Hepatocyte (in vitro differentiated cells): ENCODE measurements around the gene TMCC1. TPM values are rescaled to one million over a fixed set of nuclear protein-coding genes. Genes with fewer than 3 reads are reported as not detected.
"Not testable (repeated sequence)": the region's sequence is repeated elsewhere in the genome, so short reads cannot be mapped to it uniquely, and the experiment has no call there.

ENCODE experiments used
- DNase-seq: peaks from one replicate; pipeline ENCODE4 v3.0.0-alpha.2; 2016; ENCODE audit warnings: low spot score
- H2AFZ ChIP-seq: fragments of 200-600 bp; sonication (generic); 2 replicates; pipeline ENCODE4 v1.6.0; 2016; ENCODE audit warnings: antibody characterized with exemption, mild to moderate bottlenecking
- H3K27ac ChIP-seq: fragments of 200-600 bp; sonication (generic); 2 replicates; pipeline ENCODE4 v1.5.1; 2016; ENCODE audit warnings: mild to moderate bottlenecking
- H3K27me3 ChIP-seq: fragments of 200-600 bp; sonication (generic); 2 replicates; pipeline ENCODE4 v1.6.1; 2016
- H3K36me3 ChIP-seq: fragments of 200-600 bp; sonication (generic); replicated peaks from 2 replicates; pipeline ENCODE4 v1.5.1; 2016; ENCODE audit warnings: low read depth; ENCODE audit not compliant: insufficient read depth
- H3K4me1 ChIP-seq: fragments of 200-600 bp; sonication (generic); 2 replicates; pipeline ENCODE4 v1.5.1; 2016; ENCODE audit warnings: mild to moderate bottlenecking, moderate library complexity; ENCODE audit not compliant: insufficient read depth
- H3K4me2 ChIP-seq: fragments of 200-600 bp; sonication (generic); 2 replicates; pipeline ENCODE4 v1.6.0; 2016
- H3K4me3 ChIP-seq: fragments of 200-600 bp; sonication (generic); 2 replicates; pipeline ENCODE4 v1.5.1; 2016; ENCODE audit warnings: mild to moderate bottlenecking
- H3K79me2 ChIP-seq: fragments of 200-600 bp; sonication (generic); 2 replicates; pipeline ENCODE4 v1.6.0; 2017; ENCODE audit warnings: mild to moderate bottlenecking
- H3K9me2 ChIP-seq: fragments of 200-600 bp; sonication (generic); replicated peaks from 2 replicates; pipeline ENCODE4 v1.6.0; 2017; ENCODE audit warnings: mild to moderate bottlenecking; ENCODE audit not compliant: insufficient read depth
- H3K9me3 ChIP-seq: fragments of 200-600 bp; sonication (generic); 2 replicates; pipeline ENCODE4 v1.5.1; 2016; ENCODE audit warnings: low read depth, mild to moderate bottlenecking
- H4K20me1 ChIP-seq: fragments of 200-600 bp; sonication (generic); 2 replicates; pipeline ENCODE4 v1.6.0; 2016; ENCODE audit warnings: mild to moderate bottlenecking; ENCODE audit not compliant: insufficient read depth, poor library complexity, severe bottlenecking
- CTCF ChIP-seq: fragments of 200-600 bp; sonication (generic); IDR thresholded peaks from 2 replicates; pipeline ENCODE4 v1.5.1; 2016; ENCODE audit warnings: antibody characterized with exemption, mild to moderate bottlenecking; ENCODE audit not compliant: poor library complexity
- EZH2 ChIP-seq: fragments of 200-600 bp; sonication (generic); IDR thresholded peaks from 2 replicates; pipeline ENCODE4 v1.6.1; 2016; ENCODE audit warnings: antibody characterized with exemption, mild to moderate bottlenecking, borderline replicate concordance
- EZH2phosphoT487 ChIP-seq: fragments of 200-600 bp; sonication (generic); IDR thresholded peaks from one replicate; pipeline ENCODE4 v1.6.1; 2018; ENCODE audit warnings: antibody characterized with exemption, mild to moderate bottlenecking, low read depth, moderate library complexity; ENCODE audit not compliant: unreplicated experiment, severe bottlenecking
- WGBS: methylation state at CpG from one replicate; pipeline ENCODE4 v1.1.6; 2016; ENCODE audit warnings: low lambda C conversion rate; ENCODE audit errors: missing lambda C conversion rate; 5-methylcytosine and 5-hydroxymethylcytosine counted together
- polyA plus RNA-seq: library from polyadenylated mRNA; unstranded; fragments of >200 nt; fragmentation: Nextera tagmentation; extraction: Ambion mirVana; gene quantifications from 2 replicates; pipeline ENCODE4 v1.2.1, GENCODE V29; 2016
- total RNA-seq: library from RNA; depleted of rRNA; stranded (reverse); fragments of >200 nt; gene quantifications from 2 replicates; pipeline ENCODE4 v1.2.3, GENCODE V29; 2014

TMCC1 gene
- total and polyA plus RNA-seq, 2 experiments from 2014 or later, result 7.0 to 17.3 TPM

- 100% methylated on average over 1 of the region's 1 CpG for WGBS
- no peaks in the 10 kb centered on the region for H3K4me1 ChIP-seq
These were observed 35.6 kb downstream of the TMCC1 start for GRCh38 chr3:129857899-129858298.

GRCh38 chr3:129856790-129857189 lies 36.7 kb downstream of the TMCC1 start:
- H3K27me3 ChIP-seq, H3K9me3 ChIP-seq, H2AFZ ChIP-seq, H3K36me3 ChIP-seq, H3K9me2 ChIP-seq, H3K4me3 ChIP-seq, H3K27ac ChIP-seq, H3K4me1 ChIP-seq, DNase-seq, H4K20me1 ChIP-seq, H3K4me2 ChIP-seq: not testable (repeated sequence)
- H3K79me2 ChIP-seq, result peaks cover 73% of the 10 kb centered on the region
- 71% methylated on average over 5 of the region's 5 CpGs for WGBS

More at GRCh38 chr3:129857899-129858298, 35.6 kb downstream of the TMCC1 start:
- no peaks in the 10 kb centered on the region for H3K9me3 ChIP-seq
- peaks cover 80% of the 10 kb centered on the region for H3K79me2 ChIP-seq
- DNase-seq, result no peak
- no peak overlapping the region for H3K4me2 ChIP-seq
- no peak overlapping the region for H2AFZ ChIP-seq
- TF ChIP-seq CTCF (no peak), EZH2phosphoT487 (no peak), EZH2 (no peak)
- H4K20me1 ChIP-seq, result no peaks in the 10 kb centered on the region
- H3K4me3 ChIP-seq, result no peak overlapping the region
- H3K27ac ChIP-seq, result no peak overlapping the region
- H3K9me2 ChIP-seq, result no peaks in the 10 kb centered on the region
- H3K27me3 ChIP-seq, result no peaks in the 10 kb centered on the region
- H3K36me3 ChIP-seq, result no peaks in the 10 kb centered on the region

- DNase-seq, result no peak
- WGBS, result over 99% methylated on average over 5 of the region's 5 CpGs
- H4K20me1 ChIP-seq, result no peaks in the 10 kb centered on the region
- H3K27me3 ChIP-seq, result no peaks in the 10 kb centered on the region
- TF ChIP-seq EZH2 (no peak), EZH2phosphoT487 (no peak), CTCF (no peak)
- peaks cover 73% of the 10 kb centered on the region for H3K79me2 ChIP-seq
- no peaks in the 10 kb centered on the region for H3K36me3 ChIP-seq
- H3K4me3 ChIP-seq, result no peak overlapping the region
- H3K9me2 ChIP-seq, result no peaks in the 10 kb centered on the region
- no peak overlapping the region for H3K27ac ChIP-seq
- H3K9me3 ChIP-seq, result peaks cover 5% of the 10 kb centered on the region
- H3K4me1 ChIP-seq, result no peaks in the 10 kb centered on the region
- H2AFZ ChIP-seq, result no peak overlapping the region
- H3K4me2 ChIP-seq, result no peak overlapping the region
These were observed 37.6 kb downstream of the TMCC1 start for GRCh38 chr3:129855832-129856419.

- H2AFZ ChIP-seq, result no peak overlapping the region
- H3K4me3 ChIP-seq, result no peak overlapping the region
- H4K20me1 ChIP-seq, result no peaks in the 10 kb centered on the region
- H3K9me3 ChIP-seq, result peaks cover 5% of the 10 kb centered on the region
- H3K79me2 ChIP-seq, result peaks cover 74% of the 10 kb centered on the region
- TF ChIP-seq CTCF (no peak), EZH2 (no peak), EZH2phosphoT487 (no peak)
- H3K4me1 ChIP-seq, result no peaks in the 10 kb centered on the region
- no peak overlapping the region for H3K4me2 ChIP-seq
- no peaks in the 10 kb centered on the region for H3K36me3 ChIP-seq
- no peaks in the 10 kb centered on the region for H3K27me3 ChIP-seq
- DNase-seq, result no peak
- WGBS, result 95% methylated on average over 2 of the region's 2 CpGs
- no peaks in the 10 kb centered on the region for H3K9me2 ChIP-seq
- no peak overlapping the region for H3K27ac ChIP-seq
These were observed 38.2 kb downstream of the TMCC1 start for GRCh38 chr3:129855170-129855831.
